ENCODE data around the gene CD59. TPM values are rescaled to one million over a fixed set of nuclear protein-coding genes. Genes with fewer than 3 reads are reported as not detected.
A peak's percentile ranks its signal among the peaks of the same experiment; 100 is the strongest.

CD59 gene
- total and polyA plus RNA-seq, 2 of the 13 experiments (the other 11 are each of a cell fraction or from before 2014, with no cell fraction given): 127 to 289 TPM

- BruUV-seq (replicated peaks): no TSS peak
- TF ChIP-seq ZNF281 (CRISPR knock-in tag; IDR thresholded peaks at IDR 0.05; ENCODE audit: borderline replicate concordance) (no peak), ZNF160 (CRISPR knock-in tag; IDR thresholded peaks at IDR 0.05) (no peak), ESRRA (CRISPR knock-in tag; IDR thresholded peaks at IDR 0.05; ENCODE audit: low read depth) (no peak), PITX1 (CRISPR knock-in tag; IDR thresholded peaks at IDR 0.05) (no peak), CENPBD1 (CRISPR knock-in tag; IDR thresholded peaks at IDR 0.05; ENCODE audit: borderline replicate concordance, low read depth) (no peak), ARNTL (CRISPR knock-in tag; IDR thresholded peaks at IDR 0.05) (no peak), ZSCAN25 (CRISPR knock-in tag; IDR thresholded peaks at IDR 0.05) (peak; percentile 69; the same call in 1 of the 2 replicates), ZNF251 (CRISPR knock-in tag; IDR thresholded peaks at IDR 0.05) (no peak), CREB1 (IDR thresholded peaks at IDR 0.05) (no peak), CREB1 (CRISPR knock-in tag; IDR thresholded peaks at IDR 0.05) (no peak), NFKBIZ (CRISPR knock-in tag; IDR thresholded peaks at IDR 0.05) (no peak), ZNF460 (CRISPR knock-in tag; IDR thresholded peaks at IDR 0.05; ENCODE audit: borderline replicate concordance) (peak; percentile 30; the same call in 1 of the 2 replicates), ZNF776 (CRISPR knock-in tag; IDR thresholded peaks at IDR 0.05) (no peak), POLR2G (IDR thresholded peaks at IDR 0.05; ENCODE audit: low read depth, low read length) (no peak), ZNF850 (CRISPR knock-in tag; conservative IDR thresholded peaks at IDR 0.05) (no peak), TBP (CRISPR knock-in tag; IDR thresholded peaks at IDR 0.05) (no peak)
- TF ChIP-seq, protein P1, sequence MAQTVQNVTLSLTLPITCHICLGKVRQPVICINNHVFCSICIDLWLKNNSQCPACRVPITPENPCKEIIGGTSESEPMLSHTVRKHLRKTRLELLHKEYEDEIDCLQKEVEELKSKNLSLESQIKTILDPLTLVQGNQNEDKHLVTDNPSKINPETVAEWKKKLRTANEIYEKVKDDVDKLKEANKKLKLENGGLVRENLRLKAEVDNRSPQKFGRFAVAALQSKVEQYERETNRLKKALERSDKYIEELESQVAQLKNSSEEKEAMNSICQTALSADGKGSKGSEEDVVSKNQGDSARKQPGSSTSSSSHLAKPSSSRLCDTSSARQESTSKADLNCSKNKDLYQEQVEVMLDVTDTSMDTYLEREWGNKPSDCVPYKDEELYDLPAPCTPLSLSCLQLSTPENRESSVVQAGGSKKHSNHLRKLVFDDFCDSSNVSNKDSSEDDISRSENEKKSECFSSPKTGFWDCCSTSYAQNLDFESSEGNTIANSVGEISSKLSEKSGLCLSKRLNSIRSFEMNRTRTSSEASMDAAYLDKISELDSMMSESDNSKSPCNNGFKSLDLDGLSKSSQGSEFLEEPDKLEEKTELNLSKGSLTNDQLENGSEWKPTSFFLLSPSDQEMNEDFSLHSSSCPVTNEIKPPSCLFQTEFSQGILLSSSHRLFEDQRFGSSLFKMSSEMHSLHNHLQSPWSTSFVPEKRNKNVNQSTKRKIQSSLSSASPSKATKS (CRISPR knock-in tag; IDR thresholded peaks at IDR 0.05): no peak
- peaks cover 80% of the 10 kb centered on the region for H3K4me1 ChIP-seq (ENCODE audit: insufficient read depth, low read length)
- WGBS (ENCODE audit: low lambda C conversion rate): 94% methylated on average over 6 of the region's 6 CpGs
- in situ Hi-C loops (cut with HindIII; ENCODE audit: extremely low pct_ligation_motif_present, low pct_unique_long_range_greater_than_20kb): no loop called here
- H3K79me2 ChIP-seq (ENCODE audit: insufficient read depth, low read length): no peaks in the 10 kb centered on the region
- no peak overlapping the region for H2AFZ ChIP-seq (ENCODE audit: low read length)
- ATAC-seq (no peak), DNase-seq (ENCODE audit: low spot score) (no peak), FAIRE-seq (no peak)
- H3K4me2 ChIP-seq (ENCODE audit: low read depth, low read length): no peak overlapping the region
- no peaks in the 10 kb centered on the region for H3K9me3 ChIP-seq (ENCODE audit: low read length)
- H3K4me3 ChIP-seq (replicated peaks in 1 of 3; ENCODE audit: insufficient read depth in 1 of 3, low read depth in 2 of 3, low read length in 3 of 3): no peak overlapping the region
- ChIA-PET CTCF (ENCODE audit: low intra/inter-chr PET ratio, low total read pairs) (no interaction called here), POLR2A (interaction anchor here (1.1 kb wide), 1 partner anchor 39 kb away, joined by 3 read pairs; the partner anchor contains the start of gene CD59)
- no peaks in the 10 kb centered on the region for H3K36me3 ChIP-seq (replicated peaks in 1 of 2; ENCODE audit: control insufficient read depth in 1 of 2, insufficient read depth in 2 of 2, low read length in 2 of 2)
- no peak overlapping the region for H3K27ac ChIP-seq (ENCODE audit: extremely low read length, insufficient read depth, low read length)
- no peaks in the 10 kb centered on the region for H3K27me3 ChIP-seq (ENCODE audit: control insufficient read depth in 1 of 2, insufficient read depth in 2 of 2, low read length in 2 of 2)
- intact Hi-C loops (cut with micrococcal nuclease; ENCODE audit: unreplicated experiment): loop anchor here (10.0 kb wide), 1 partner anchor 432 kb away; no protein-coding TSS in a partner anchor
- H4K20me1 ChIP-seq (ENCODE audit: insufficient read depth, low read length): no peaks in the 10 kb centered on the region
- H3K9ac ChIP-seq (ENCODE audit: insufficient read depth, low read depth, low read length): no peak overlapping the region
Measured at GRCh38 chr11:33696931-33697638, 39.1 kb downstream of the CD59 start.

All from HepG2 (cell line).